H1 (cell line): Measurements from ENCODE around the gene PCBP2. TPM values are rescaled to one million over a fixed set of nuclear protein-coding genes. Genes with fewer than 3 reads are reported as not detected.

ENCODE experiments used
- CEBPB ChIP-seq: IDR thresholded peaks from 2 replicates; pipeline ENCODE4 v1.6.1; 2012; ENCODE audit warnings: low read depth, low read length
- E2F6 ChIP-seq: IDR thresholded peaks from 2 replicates; pipeline ENCODE4 v1.6.1; 2012; ENCODE audit warnings: inconsistent platforms
- POLR2AphosphoS5 ChIP-seq: IDR thresholded peaks from 2 replicates; pipeline ENCODE4 v1.6.1; 2011; ENCODE audit warnings: low read depth, low read length
- RNF2 ChIP-seq: fragments of 200-900, 300-1000 bp; sonication (generic); IDR thresholded peaks from 2 replicates; pipeline ENCODE4 v1.7.1; 2016; ENCODE audit warnings: borderline replicate concordance, low read depth, mild to moderate bottlenecking, antibody characterized with exemption, low read length; ENCODE audit not compliant: poor library complexity, severe bottlenecking; ENCODE audit errors: missing control alignments
- polyA plus RNA-seq, 7 experiments: library from polyadenylated mRNA; depleted of rRNA in 3 of 7; stranded (reverse) in 5 of 7; unstranded in 2 of 7; fragments of >200 nt in 5 of 7; fragments of 200-250 nt in 2 of 7; gene quantifications; 1 replicate in 5 of 7; 2 replicates in 1 of 7; 4 replicates in 1 of 7; pipeline versions ENCODE4 v1.2.1 to v1.2.3, GENCODE V29; 2011 to 2013; ENCODE audit warnings: missing spikeins in 2 of 7, mixed read lengths in 2 of 7
- total RNA-seq: library from RNA; stranded (reverse); fragmentation: NEBNext Ultra II Directional; extraction: Animal tissue kit (Norgen Biotek cat#: 25700); gene quantifications from 2 replicates; pipeline ENCODE4 v1.2.1, GENCODE V29; 2021

PCBP2 gene
- total and polyA plus RNA-seq, 2 of the 8 experiments (the other 6 are each of a cell fraction or from before 2014, with no cell fraction given) = 470 to 1,123 TPM

- TF ChIP-seq RNF2 (no peak), CEBPB (no peak), POLR2AphosphoS5 (no peak), E2F6 (no peak)
These were observed 66.5 kb downstream of the PCBP2 start (continued) for GRCh38 chr12:53518381-53518780.
